ENCODE data around the gene GPR141.

GPR141 gene, protein sequence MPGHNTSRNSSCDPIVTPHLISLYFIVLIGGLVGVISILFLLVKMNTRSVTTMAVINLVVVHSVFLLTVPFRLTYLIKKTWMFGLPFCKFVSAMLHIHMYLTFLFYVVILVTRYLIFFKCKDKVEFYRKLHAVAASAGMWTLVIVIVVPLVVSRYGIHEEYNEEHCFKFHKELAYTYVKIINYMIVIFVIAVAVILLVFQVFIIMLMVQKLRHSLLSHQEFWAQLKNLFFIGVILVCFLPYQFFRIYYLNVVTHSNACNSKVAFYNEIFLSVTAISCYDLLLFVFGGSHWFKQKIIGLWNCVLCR

DNA sequence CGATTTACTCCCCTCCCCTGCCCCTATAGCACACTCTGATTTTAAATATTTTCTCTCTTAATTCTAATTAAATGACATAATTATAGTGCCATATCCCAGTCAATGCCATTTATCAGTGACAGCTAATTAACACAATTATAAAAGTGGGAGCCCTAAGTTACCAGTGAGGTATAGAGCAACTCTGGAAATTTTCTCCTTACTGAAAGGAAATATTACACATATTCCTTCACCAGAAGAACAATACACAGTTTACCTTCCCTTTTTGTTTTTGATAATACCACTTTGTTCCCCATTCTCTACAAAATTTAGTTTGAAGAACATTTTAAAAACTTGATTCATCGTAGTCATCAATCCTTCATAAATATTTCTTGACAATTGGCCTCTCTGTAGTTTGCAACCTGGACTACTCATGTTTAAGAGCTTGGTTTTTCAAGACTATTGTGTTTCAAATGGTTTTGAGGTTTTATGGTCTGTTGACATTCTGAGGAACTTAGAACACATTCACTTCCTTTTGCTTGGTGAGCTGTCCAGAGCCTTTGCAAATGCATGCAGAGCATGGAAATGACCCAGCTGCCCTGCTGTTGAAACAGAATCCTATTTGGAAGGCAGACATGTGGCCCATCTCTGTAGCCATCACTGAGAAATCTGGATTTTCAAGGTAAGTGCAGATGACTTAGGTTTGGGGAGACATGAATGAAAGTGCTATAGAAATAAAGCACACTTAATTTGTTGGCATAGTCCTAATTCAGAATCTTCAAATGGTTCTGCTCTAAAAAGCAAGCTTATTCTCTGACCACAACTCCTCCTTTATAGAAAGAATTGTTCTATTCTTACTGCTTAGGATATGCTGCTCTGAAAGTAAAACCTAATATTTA lies at the start of gene GPR141:
Gene GPR141 (plus strand): TSS at position 521 of the 875 bp plus-strand sequence. CDS start 56,628 bp downstream, outside the sequence.
- DNase-seq = no peak

DNA sequence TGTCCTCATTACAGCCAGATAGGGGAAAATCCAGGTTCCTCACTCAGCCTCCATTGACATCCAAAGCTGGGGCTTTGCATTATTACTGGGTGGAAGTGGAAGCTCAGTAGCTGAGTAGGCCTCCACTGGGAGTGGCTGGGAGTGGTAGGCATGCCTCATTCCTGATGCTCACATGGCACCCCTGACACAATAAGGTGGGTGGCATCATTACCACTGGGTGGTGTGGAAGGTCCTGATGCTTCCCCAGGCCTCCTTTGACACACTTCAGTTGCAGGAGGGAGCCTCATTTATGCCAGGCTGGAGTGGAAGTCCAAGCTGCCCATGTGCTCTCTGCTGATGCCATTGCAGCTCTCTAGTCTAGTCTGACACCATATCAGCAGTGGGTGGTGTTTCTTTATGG lies 48.2 kb upstream of the GPR141 start:
- no peak for DNase-seq

DNA sequence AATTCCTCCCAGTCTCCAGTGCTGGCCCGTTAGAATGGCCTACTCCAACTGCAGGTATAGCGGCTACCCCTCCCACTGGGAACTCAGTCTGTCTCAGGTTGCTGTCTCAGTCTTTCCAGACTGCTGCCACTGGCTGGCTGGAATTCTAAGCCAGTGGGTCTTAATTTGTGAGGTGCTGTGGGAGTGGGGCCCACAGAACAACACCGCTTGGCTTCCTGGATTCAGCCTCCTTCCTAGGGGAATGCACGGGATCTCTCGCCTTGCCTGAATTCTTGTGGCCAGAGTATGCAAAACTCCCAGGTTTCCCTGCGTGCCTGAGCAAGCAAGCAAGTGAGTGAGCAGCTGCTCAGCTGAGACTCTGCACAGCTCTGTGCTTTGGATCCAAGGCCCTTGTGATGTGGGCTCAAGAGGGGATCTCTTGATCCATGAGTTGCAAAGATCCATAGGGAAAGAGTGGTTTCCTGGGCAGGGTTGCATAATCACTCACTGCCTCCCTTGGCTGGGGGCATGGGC lies 41.5 kb upstream of the GPR141 start:
- DNase-seq = no peak

DNA sequence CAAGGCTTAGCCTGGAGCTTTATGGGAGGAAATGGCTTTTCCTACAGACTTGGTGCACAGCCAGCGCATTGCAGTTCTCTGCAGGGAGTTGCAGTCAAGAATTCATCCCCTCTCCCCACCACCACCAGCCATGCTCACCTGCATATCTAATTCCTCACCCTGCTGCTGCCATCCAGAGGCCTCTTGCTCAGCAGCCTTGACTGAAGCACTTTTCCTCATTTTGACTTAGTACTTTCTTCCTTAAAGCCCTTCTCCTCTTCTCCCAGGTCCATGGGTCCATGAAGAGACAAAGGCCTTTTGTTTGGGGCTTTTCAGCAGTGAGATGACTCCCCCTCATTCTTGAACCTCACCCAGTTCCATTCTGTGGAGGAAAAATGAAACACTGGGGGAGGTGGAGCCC lies 39.7 kb upstream of the GPR141 start:
- DNase-seq = no peak

DNA sequence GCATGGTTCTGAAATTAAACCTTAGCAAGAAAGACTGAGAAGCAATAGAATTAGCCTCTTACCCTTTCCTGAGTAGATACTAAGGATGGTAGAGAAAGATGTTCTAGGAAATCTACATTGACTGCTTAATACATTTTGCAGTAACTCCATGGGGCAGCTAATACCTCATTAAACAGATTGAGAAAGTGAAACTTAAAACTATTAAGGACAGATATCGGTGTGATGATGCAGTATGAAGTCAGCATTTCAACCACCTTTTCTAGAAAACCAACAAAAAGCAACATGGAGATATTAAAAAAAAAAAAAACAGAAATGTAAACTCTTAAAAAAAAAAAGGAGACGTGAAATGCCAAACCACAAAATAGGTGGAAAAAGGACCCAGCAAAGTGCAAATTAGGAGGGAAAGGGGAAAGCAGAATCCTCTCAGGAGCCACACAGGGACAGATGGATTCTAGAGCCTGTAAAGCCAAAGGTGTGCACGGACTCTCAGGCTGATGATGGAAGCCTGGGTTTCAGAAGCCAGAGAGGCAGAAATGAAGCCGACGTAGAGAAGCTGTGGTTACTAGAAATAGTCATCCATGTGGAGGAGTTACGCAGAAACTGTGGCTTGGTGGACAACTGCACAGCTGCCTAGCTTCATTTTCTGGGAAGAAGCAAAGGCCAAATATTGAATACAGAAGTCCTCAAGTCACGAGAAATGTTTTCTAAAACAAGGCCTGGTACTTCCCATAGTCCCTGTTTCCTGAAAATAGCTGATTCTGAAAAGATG lies 38.1 kb upstream of the GPR141 start:
- no peak for DNase-seq

DNA sequence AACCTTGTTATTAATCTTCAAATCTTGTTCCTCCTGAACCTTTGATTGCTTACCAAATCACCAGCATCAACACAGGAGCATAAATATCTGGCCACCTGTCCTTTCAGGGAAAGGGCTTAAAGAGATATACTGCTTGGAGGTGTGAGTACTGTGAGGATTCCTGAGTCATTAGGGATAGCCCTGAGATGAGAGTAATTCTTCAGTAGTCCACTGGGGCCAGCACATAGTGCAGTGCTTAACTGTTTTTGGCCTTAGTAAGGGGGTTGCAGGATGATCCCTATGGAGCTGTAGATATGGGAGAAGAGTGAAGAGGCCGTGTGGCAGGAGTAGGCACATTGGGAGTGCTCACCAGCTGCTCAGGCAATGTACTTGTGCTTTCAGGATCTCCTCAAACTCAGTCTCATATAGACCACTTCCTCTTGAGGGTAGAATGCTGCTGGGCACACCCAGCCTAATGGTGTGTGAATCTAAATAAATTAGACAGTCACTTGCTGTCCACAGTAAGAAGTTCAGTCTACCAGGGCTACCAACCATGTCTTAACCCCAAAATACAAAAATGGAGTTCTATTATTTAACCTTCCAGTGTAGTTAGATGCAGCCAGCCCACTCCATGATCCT lies 26.5 kb upstream of the GPR141 start:
- DNase-seq = no peak

DNA sequence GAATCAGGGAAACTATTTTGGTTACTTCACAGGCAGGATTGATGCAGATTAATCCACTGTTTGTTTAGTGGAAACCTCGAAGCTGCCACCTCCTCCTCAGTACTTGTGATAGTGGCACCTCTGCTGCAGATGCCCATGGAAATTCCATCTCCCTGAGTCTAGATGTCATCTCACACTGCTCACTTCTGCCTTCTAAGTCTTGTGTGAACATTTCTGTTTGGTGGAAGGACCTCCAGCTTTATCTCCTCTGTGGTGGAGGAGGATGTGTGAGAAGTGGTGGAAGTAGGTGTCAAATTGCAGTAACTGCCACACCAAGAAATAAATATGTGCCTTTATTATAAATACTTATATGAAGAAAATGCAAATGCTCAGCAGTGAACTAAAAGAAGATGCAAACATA lies 25.8 kb upstream of the GPR141 start:
- DNase-seq = no peak

DNA sequence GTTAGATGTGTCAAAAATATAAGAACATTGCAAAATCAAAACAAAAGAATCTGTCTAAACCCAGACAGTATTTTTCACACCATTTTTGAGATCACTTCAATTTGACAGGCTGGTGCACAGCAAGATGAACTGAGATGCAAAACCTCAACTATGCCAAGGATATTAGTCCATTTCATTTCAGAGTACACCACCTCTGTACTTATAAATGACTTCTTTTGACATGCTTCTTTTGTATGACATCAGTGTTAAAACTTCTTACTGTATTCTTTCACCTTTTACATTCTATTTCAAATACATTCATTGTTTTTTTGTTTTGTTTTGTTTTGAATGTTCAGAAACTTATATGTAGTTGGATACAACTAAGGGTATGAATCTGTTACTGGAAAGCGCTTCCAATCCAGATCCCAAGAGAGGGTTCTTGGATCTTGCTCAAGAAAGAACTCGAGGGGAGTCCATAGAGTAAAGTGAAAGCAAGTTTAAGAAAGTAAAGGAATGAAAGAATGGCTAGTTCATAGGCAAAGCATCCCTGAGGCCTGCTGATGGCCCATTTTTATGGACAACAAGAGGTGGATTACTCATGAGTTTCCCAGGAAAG lies 23.5 kb upstream of the GPR141 start:
- no peak for DNase-seq

DNA sequence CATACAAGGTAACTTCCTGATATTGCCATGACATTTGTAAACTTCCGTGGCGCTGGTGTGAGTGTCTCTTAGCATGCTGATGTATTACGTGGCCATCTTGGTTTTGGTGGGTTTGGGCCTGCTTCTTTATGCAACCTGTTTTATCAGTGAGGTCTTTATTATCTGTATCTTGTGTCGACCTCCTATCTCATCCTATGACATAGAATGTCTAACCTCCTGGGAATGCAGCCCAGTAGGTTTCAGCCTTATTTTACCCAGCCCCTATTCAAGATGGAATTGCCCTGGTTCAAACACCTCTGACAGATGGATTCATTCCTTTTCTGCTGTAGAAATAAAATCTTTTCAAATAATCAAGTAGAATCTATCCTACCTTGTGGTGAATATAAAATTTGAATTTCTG lies 23.0 kb upstream of the GPR141 start:
- no peak for DNase-seq

DNA sequence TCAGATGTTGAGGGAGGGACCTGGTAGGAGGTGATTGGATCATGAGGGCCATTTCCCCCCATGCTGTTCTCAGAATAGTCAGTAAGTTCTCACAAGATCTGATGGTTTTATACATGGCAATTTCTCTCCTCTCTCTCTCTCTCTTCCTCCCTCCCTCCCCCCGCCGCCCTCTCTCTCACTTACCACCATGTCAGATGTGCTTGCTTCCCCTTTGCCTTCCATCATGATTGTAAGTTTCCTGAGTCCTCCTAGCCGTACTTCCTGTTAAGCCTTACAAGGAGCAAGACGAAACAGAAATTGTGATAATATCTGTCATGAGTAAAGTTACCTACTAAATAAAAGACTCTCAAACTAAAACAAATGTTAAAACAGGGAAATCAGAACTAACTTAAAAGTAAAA lies 19.9 kb upstream of the GPR141 start:
- no peak for DNase-seq

DNA sequence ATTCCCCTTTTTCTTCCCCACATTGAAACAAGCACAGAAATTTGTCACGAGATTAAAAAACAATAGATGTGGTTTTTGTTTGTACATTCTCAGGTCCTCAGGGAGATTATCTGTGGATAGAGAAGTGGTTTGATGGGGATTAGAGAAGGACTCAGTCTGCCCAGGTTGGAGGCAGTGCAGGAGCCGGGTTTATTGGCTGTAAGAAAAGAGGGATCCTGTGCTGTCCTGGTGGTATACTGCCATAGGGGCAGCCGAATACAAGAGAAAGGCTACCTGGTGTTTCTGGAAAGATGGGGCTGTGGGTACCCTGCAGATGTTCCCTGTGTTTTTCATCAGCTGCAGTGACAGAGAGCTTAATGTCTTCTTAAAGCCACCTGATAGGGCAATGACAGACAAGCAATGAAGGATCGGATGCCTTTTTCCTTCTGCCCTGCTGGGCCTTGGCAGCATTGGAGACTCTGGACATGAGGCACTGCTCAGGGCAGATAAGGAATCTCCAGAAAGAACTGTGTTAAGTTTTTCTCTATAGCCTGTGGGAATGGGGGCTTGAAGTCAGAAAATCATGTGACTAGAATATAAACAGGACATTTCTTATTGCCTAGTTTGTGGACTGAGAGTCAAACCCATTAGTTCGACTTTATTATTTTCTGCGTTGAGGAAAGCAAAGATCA lies 18.1 kb upstream of the GPR141 start:
- DNase-seq = no peak

DNA sequence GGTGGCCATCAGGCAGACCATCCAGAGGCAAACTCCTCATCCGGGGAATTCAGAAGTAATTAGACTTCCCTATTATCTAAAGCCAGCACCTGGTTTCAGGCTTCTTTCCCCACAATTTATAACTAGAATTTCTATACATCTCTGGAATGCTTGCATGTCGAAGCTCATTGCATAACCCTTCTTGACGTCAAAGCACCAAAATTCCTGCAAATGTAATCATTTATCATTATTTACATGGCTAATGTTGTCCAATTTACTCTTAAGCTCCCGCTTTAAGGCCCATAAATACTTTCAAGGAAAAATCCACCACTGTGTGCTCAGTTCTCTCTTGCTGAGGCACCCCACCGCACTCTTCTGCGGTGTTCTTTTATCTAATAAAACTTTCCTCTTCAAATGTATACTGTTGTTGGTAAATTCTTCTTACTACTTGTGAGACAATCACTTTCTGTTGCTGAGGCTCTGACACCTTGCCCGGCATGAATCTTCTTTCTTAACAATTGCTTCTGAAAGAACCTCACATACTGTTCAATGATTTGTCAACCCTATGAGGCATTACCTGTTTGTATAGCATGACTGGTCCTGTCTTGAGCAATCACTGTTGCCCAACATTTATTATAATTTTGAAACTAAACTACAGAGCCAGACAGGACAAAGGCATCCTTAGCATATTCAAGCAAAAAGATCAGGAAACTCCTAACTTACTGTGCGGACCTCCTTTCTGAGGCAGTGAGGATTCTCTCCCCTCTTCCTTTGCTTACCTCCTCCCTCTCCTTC lies 17.4 kb upstream of the GPR141 start:
- no peak for DNase-seq

DNA sequence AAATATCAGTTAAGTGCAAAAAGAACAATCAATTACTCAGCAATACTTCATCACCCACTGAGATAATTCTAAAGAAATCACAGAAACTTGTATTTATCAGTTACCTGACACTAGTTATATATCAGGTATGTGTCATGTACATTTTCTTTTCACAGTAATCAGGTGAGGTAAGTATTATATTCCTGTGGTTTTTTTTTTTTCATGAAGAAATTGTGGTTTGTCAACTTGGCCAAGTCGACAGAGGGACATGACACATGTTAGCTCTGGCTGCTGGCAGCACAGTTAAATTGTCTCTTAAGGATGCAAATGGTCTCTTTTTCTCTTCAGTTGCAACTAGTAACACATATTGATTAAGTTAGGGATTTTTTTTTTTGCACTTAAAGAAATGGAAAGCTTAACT lies 13.7 kb upstream of the GPR141 start:
- no peak for DNase-seq

DNA sequence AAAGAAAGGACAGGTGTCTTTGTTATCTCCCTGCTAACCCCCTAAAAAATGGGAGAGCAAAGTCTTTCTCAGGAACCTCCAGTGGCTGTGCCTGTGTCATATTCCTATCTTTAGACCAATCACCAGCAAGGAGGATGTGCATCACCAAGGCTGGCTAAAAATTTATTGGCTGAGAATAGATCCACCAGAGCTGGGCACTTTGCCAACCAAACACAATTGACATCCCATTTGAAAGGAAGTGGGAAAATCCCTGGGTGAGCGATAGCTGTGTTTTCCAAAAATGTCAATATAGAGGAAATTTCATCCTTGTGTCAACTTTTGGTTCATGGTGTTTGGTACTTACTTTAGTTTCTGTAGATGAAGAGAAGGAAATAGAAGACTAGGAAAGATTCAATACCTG lies 13.1 kb upstream of the GPR141 start:
- DNase-seq = no peak

DNA sequence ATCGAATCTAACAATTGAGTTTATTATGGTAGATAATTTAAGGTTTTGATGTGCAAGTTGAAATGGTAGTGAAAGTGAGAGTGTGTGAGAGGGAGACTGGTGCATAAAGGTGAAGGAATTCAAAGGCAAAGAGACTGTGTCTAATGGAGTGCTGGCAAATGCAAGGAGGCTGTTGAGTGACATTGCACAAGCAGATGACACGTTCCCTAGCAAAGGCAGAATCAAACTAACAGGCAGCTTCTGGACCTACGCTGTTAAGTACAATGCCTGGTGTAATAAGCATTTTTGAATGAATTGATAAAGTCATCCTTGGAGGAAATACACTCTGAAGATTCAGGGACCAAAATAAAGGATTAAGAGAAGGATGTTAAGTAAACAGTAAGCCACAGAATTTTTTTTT lies 11.7 kb upstream of the GPR141 start:
- no peak for DNase-seq

DNA sequence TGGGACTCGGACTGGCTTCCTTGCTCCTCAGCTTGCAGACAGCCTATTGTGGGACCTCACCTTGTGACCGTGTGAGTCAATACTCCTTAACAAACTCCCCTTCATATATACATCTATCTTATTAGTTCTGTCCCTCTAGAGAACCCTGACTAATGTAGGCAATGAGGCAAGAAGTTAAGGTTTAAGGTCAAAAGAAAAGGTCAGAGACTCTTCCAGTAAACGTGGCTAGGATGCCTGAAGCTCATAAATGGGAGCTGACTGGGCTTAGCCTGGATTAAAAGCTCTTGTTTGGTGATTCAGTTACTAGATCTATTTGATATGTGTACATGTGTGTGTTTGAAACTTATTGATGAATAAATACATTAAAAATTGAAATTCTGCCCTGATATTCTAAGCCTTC lies 10.6 kb upstream of the GPR141 start:
- DNase-seq = no peak

DNA sequence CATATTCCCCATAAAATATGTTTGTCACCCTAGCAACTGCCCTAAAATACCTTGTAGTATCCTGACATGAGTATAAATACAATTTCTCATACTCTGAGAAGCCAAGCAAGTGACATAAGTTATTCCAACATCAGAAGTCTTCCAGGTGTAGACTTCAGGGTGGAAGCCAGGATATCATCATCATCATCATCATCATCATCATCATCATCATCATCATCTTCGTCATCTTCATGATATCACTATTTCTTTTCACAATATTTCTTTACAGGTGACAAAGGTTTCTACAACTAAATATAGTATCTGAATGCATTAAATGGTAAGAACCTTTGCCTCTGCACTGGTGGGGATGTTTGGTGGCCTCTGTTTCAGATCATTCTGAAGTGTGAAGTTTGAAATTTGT lies 10.0 kb upstream of the GPR141 start:
- DNase-seq = no peak

DNA sequence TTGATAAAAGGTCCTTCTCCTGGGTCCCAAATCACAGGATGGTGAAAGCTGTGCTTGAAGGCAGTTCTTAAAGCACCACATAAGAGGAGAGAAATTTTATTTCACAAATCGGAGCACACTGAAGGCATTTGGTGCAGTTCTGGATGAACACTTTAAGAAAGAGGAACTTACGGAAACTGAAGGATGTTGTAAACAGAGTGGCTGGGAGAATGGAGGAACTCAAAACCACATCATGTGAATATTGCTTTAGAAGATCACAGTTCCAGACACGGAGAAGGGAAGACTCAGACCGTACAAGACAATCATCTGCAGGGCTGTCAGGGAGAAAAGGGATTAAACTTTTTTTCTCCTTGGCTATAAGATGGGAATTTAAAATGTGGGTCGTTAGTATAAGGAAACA lies 9.0 kb upstream of the GPR141 start:
- DNase-seq = no peak

DNA sequence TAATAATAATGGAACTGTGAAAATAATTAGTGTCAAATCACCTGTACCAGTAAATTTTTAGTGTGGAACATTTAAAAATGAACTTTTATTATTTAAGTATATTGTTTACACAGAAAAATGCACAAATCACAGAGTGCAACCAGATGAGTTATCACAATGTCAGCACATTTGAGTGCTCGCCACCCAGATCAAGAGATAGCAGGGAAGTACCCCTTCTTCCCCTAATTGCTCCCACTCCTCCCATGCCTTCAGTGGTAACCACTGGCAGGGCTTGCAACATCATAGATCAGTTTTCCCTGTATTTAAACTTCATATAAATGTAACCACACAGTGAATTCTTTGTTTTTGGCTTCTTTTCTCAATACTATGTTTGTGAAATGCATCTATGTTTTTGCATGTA lies 7.8 kb upstream of the GPR141 start:
- DNase-seq = no peak

DNA sequence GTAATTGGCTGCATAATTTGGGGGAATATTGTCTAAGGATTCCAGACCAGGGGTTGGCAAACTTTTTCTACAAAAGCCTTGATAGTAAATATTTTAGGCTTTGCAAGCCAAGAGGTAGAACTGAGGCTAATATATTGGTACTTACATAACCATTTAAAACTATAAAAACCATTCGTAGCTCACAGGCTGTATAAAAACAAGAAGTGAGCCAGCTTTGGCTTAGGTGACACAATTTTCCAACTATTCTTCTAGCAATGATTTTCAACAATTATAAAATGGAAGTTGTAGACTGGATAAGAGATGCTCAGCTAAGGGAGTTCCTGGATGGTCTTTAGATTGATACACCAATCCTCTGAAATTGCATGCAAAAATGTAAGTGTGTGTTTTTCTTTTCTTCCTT lies 1.4 kb downstream of the GPR141 start:
- no peak for DNase-seq
